SK-N-SH (cell line): ENCODE results near the gene HS6ST1. TPM values are rescaled to one million over a fixed set of nuclear protein-coding genes. Genes with fewer than 3 reads are reported as not detected.

Experiments used
- CTCF ChIA-PET: fragments of 300-600, 350-600 bp; formaldehyde crosslinking; extraction: SDS; loops from one replicate; lab custom pipeline; 2021; lab: Yijun Ruan, JAX
- POLR2A ChIA-PET: fragments of 350-600 bp; sonication (Branson Sonifier 250); formaldehyde crosslinking; extraction: SDS; loops from one replicate; lab custom pipeline; 2020; ENCODE audit warnings: antibody characterized with exemption, inconsistent platforms; lab: Yijun Ruan, JAX
- DNase-seq: peaks from one replicate; pipeline ENCODE4 v3.0.0; 2012
- H2AFZ ChIP-seq: fragments of 200-600 bp; sonication (generic); 2 replicates; pipeline ENCODE4 v1.8.1; 2016; ENCODE audit warnings: antibody characterized with exemption, mild to moderate bottlenecking, low read depth
- H3F3A ChIP-seq: fragments of 200-600 bp; sonication (generic); replicated peaks from 2 replicates; pipeline ENCODE3; 2016; ENCODE audit warnings: antibody characterized with exemption, mild to moderate bottlenecking; ENCODE audit not compliant: insufficient read depth
- H3K27ac ChIP-seq, 2 experiments: fragments of 200-500 bp in 1 of 2; fragments of 200-600 bp in 1 of 2; sonication (Bioruptor generic) in 1 of 2; sonication (generic), shearing (Covaris generic) in 1 of 2; 2 replicates each; pipeline versions ENCODE4 v1.5.1 to v1.6.1; 2014 to 2016; ENCODE audit warnings: low read depth in 2 of 2, inconsistent platforms in 1 of 2, low read length in 1 of 2, mild to moderate bottlenecking in 1 of 2, mixed read lengths in 1 of 2
- H3K27me3 ChIP-seq: fragments of 200-600 bp; sonication (generic), shearing (Covaris generic); 2 replicates; pipeline ENCODE4 v1.6.1; 2016; ENCODE audit warnings: mixed run types; ENCODE audit not compliant: insufficient read depth
- H3K36me3 ChIP-seq, 2 experiments: fragments of 200-500 bp in 1 of 2; fragments of 200-600 bp in 1 of 2; sonication (Bioruptor generic) in 1 of 2; sonication (generic) in 1 of 2; replicated peaks in 1 of 2; 2 replicates each; pipeline versions ENCODE3 to v1.5.1; 2014 to 2016; ENCODE audit warnings: low read length in 1 of 2, mild to moderate bottlenecking in 1 of 2; ENCODE audit not compliant: insufficient read depth in 2 of 2, control insufficient read depth in 1 of 2
- H3K4me1 ChIP-seq, 2 experiments: fragments of 200-500 bp in 1 of 2; fragments of 200-600 bp in 1 of 2; sonication (Bioruptor generic) in 1 of 2; sonication (generic), shearing (Covaris generic) in 1 of 2; 2 replicates each; pipeline versions ENCODE4 v1.5.1 to v1.6.1; 2014 to 2016; ENCODE audit warnings: low read depth in 1 of 2, low read length in 1 of 2, mixed run types in 1 of 2; ENCODE audit not compliant: insufficient read depth in 2 of 2, control insufficient read depth in 1 of 2
- H3K4me2 ChIP-seq: fragments of 200-600 bp; sonication (generic), shearing (Covaris generic); 2 replicates; pipeline ENCODE4 v1.6.1; 2017; ENCODE audit warnings: mixed run types
- H3K4me3 ChIP-seq, 2 experiments: fragments of 200-500 bp in 1 of 2; fragments of 200-600 bp in 1 of 2; sonication (Bioruptor generic) in 1 of 2; sonication (generic), shearing (Covaris generic) in 1 of 2; 2 replicates each; pipeline versions ENCODE4 v1.5.1 to v1.8.1; 2014 to 2016; ENCODE audit warnings: low read depth in 2 of 2, inconsistent platforms in 1 of 2, low read length in 1 of 2, mild to moderate bottlenecking in 1 of 2, mixed read lengths in 1 of 2, moderate library complexity in 1 of 2
- H3K79me2 ChIP-seq: fragments of 200-600 bp; sonication (generic); 2 replicates; pipeline ENCODE4 v1.8.1; 2017; ENCODE audit warnings: mild to moderate bottlenecking; ENCODE audit not compliant: insufficient read depth
- H3K9ac ChIP-seq: fragments of 200-600 bp; sonication (generic); 2 replicates; pipeline ENCODE4 v1.6.1; 2017; ENCODE audit warnings: mixed run types
- H3K9me2 ChIP-seq: fragments of 200-600 bp; sonication (generic); 2 replicates; pipeline ENCODE4 v1.6.1; 2017; ENCODE audit warnings: mixed run types
- H3K9me3 ChIP-seq: fragments of 200-600 bp; sonication (generic); 2 replicates; pipeline ENCODE4 v1.6.1; 2017; ENCODE audit warnings: mixed run types, mild to moderate bottlenecking, moderate library complexity
- H4K20me1 ChIP-seq: fragments of 200-600 bp; sonication (generic); 2 replicates; pipeline ENCODE4 v1.6.1; 2017; ENCODE audit warnings: mild to moderate bottlenecking, mixed run types; ENCODE audit not compliant: insufficient read depth
- CHD2 ChIP-seq: fragments of 150-350 bp; IDR thresholded peaks from 2 replicates; pipeline ENCODE4 v1.6.1; 2018; ENCODE audit warnings: low read length; ENCODE audit not compliant: partially characterized antibody
- EZH2phosphoT487 ChIP-seq: fragments of 200-600 bp; sonication (generic); IDR thresholded peaks from 2 replicates; pipeline ENCODE4 v1.6.1; 2017; ENCODE audit warnings: low read depth, mixed run types, mild to moderate bottlenecking, antibody characterized with exemption, moderate library complexity, borderline replicate concordance
- FOXM1 ChIP-seq: IDR thresholded peaks from 2 replicates; pipeline ENCODE4 v1.4.0; 2012; ENCODE audit warnings: low read depth, mild to moderate bottlenecking
- GABPA ChIP-seq: IDR thresholded peaks from 2 replicates; pipeline ENCODE4 v1.4.0; 2012; ENCODE audit warnings: low read depth, mild to moderate bottlenecking
- JUND ChIP-seq: IDR thresholded peaks from 2 replicates; pipeline ENCODE4 v1.4.0; 2012
- MEF2A ChIP-seq: IDR thresholded peaks from 2 replicates; pipeline ENCODE4 v1.4.0; 2012; ENCODE audit warnings: low read depth, borderline replicate concordance
- RCOR1 ChIP-seq: fragments of 150-350 bp; IDR thresholded peaks from 2 replicates; pipeline ENCODE4 v1.6.1; 2017; ENCODE audit warnings: antibody characterized with exemption, low read length
- RFX5 ChIP-seq: IDR thresholded peaks from 2 replicates; pipeline ENCODE4 v1.6.1; 2012; ENCODE audit warnings: mild to moderate bottlenecking, improper control_type of control experiment, low read length
- RXRA ChIP-seq: IDR thresholded peaks from 2 replicates; pipeline ENCODE4 v1.4.0; 2012; ENCODE audit warnings: low read depth, mild to moderate bottlenecking, borderline replicate concordance
- TCF12 ChIP-seq: IDR thresholded peaks from 2 replicates; pipeline ENCODE4 v1.4.0; 2012
- TEAD4 ChIP-seq: IDR thresholded peaks from 2 replicates; pipeline ENCODE4 v1.4.0; 2012; ENCODE audit warnings: mild to moderate bottlenecking, borderline replicate concordance; ENCODE audit not compliant: insufficient read depth
- YY1 ChIP-seq: IDR thresholded peaks from 2 replicates; pipeline ENCODE4 v1.4.0; 2012; ENCODE audit warnings: low read depth, mild to moderate bottlenecking
- WGBS: methylation state at CpG from one replicate; pipeline ENCODE4 v1.1.6; 2017; ENCODE audit warnings: low lambda C conversion rate; 5-methylcytosine and 5-hydroxymethylcytosine counted together
- polyA plus RNA-seq, 3 experiments: library from polyadenylated mRNA; depleted of rRNA; stranded (reverse); fragments of >200 nt; gene quantifications; 2 replicates each; pipeline ENCODE4 v1.2.3, GENCODE V29; 2012
- TF ChIP-seq, protein P1 (sequence below): fragments of 200-600 bp; sonication (generic); IDR thresholded peaks from 2 replicates; pipeline ENCODE4 v1.6.1; 2017; ENCODE audit warnings: antibody characterized with exemption, mild to moderate bottlenecking, moderate library complexity

The HS6ST1 gene
- polyA plus RNA-seq, 1 of the 3 experiments (the other 2 are of a cell fraction) = 5.9 TPM

DNA sequence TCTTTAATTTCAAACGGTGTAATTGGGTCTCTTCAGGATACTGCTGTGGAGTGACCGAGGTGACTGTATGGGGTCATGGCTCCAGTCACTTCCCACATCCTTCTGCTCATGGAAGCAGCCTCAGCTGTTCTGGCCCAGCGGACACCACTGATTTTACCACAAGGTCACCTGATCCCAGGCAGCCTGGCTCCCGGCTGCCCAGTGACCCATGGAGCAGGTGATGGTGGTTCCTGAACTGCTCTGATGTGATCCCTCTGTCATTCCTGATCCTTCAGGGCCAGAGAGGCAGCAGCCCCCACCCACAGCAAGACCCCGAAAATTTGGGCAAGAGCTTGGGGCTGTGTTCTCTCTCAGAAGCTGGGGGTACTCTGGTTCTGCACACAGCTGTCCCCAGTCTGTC lies 35.5 kb upstream of the HS6ST1 start:
- POLR2A ChIA-PET = no interaction called here
- Histone ChIP-seq H3K9ac (no peak overlapping the region), H3K36me3 (no peaks in the 10 kb centered on the region)
- TF ChIP-seq, protein P1, sequence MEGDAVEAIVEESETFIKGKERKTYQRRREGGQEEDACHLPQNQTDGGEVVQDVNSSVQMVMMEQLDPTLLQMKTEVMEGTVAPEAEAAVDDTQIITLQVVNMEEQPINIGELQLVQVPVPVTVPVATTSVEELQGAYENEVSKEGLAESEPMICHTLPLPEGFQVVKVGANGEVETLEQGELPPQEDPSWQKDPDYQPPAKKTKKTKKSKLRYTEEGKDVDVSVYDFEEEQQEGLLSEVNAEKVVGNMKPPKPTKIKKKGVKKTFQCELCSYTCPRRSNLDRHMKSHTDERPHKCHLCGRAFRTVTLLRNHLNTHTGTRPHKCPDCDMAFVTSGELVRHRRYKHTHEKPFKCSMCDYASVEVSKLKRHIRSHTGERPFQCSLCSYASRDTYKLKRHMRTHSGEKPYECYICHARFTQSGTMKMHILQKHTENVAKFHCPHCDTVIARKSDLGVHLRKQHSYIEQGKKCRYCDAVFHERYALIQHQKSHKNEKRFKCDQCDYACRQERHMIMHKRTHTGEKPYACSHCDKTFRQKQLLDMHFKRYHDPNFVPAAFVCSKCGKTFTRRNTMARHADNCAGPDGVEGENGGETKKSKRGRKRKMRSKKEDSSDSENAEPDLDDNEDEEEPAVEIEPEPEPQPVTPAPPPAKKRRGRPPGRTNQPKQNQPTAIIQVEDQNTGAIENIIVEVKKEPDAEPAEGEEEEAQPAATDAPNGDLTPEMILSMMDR = no peak
- no peak for TF ChIP-seq TEAD4
- no peak for TF ChIP-seq RFX5
- no peak for TF ChIP-seq JUND
- no peak for TF ChIP-seq EZH2phosphoT487
- no peak for TF ChIP-seq CHD2
- TF ChIP-seq RXRA = no peak
- TF ChIP-seq, all 33 proteins: peak for 0
- Histone ChIP-seq H3K9me3 (no peaks in the 10 kb centered on the region), H3K27me3 (no peaks in the 10 kb centered on the region), H2AFZ (no peak overlapping the region), H3F3A (no peaks in the 10 kb centered on the region), H3K27ac (no peak overlapping the region), H3K4me2 (no peak overlapping the region), H4K20me1 (no peaks in the 10 kb centered on the region), H3K79me2 (no peaks in the 10 kb centered on the region), H3K4me3 (no peak overlapping the region), H3K4me1 (no peaks in the 10 kb centered on the region), H3K9me2 (no peaks in the 10 kb centered on the region)
- WGBS = 30% methylated on average over 4 of the region's 5 CpGs
- CTCF ChIA-PET = no interaction called here
- DNase-seq = no peak

DNA sequence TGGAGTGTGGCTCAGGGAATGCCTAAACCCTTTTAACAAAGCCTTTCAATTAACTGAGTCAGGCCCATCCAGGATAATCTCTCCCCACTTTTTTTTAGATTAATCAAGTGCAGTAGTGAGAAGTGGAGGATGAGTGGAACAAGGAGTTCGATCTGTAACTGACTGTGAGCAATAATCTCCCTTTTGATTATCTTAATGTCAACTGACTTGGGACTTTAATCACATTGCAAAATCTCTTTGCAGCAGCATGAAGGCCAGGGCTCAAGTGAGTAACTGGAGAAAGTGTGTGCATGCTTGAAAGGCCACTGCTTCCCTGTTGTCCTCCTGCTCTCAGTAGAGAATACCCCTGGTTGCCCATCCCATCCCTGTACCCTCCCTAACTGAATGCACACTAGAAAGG lies 32.1 kb upstream of the HS6ST1 start:
- H3K9me2 ChIP-seq = no peaks in the 10 kb centered on the region
- CTCF ChIA-PET = no interaction called here
- no peak overlapping the region for H3K4me3 ChIP-seq
- no peaks in the 10 kb centered on the region for H3K79me2 ChIP-seq
- H3K36me3 ChIP-seq = no peaks in the 10 kb centered on the region
- H3K4me2 ChIP-seq = no peak overlapping the region
- no peak overlapping the region for H3K9ac ChIP-seq
- no peak for DNase-seq
- no peak for TF ChIP-seq TCF12
- no peak for TF ChIP-seq MEF2A
- no peak for TF ChIP-seq YY1
- TF ChIP-seq FOXM1 = no peak
- TF ChIP-seq RCOR1 = no peak
- no peak for TF ChIP-seq GABPA
- H3F3A ChIP-seq = no peaks in the 10 kb centered on the region
- POLR2A ChIA-PET = no interaction called here
- no peaks in the 10 kb centered on the region for H3K27me3 ChIP-seq
- H3K9me3 ChIP-seq = no peaks in the 10 kb centered on the region
- 13% methylated on average over 1 of the region's 1 CpG for WGBS
- H3K27ac ChIP-seq = no peak overlapping the region
- no peaks in the 10 kb centered on the region for H4K20me1 ChIP-seq
- no peak overlapping the region for H2AFZ ChIP-seq
- H3K4me1 ChIP-seq = peaks cover 9 to 25% of the 10 kb centered on the region in 2 experiments; a peak in 2 of 4 replicates
